HPDE6-E6E7 (cell line): ENCODE results near the gene NKD2.
"Not testable (repeated sequence)": the region's sequence is repeated elsewhere in the genome, so short reads cannot be mapped to it uniquely, and the experiment has no call there.

Source experiments
- DNase-seq: peaks from one replicate; pipeline ENCODE4 v3.0.0; 2011; ENCODE audit warnings: missing footprints; ENCODE audit errors: extremely low spot score

NKD2 gene

DNA sequence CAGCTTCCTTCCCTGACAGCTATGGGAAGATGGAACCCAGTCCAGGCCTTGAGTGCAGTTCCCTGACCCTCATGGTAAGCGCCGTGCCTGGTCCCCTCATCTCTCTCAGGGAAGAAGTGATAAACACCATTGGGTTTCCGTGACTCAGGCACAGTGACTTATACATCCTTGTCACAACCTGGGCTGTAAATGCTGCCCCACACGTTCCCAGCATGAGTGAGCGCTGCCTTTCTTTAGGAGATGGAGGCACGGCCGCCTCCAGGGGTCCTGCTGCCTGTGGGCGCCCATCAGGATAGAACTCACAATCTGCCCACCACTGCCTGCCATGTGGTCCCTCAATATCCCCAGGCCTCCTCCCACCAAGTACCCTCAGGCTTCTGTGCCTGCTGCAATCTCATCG is 8.3 kb upstream of the NKD2 start:
- DNase-seq = no peak

DNA sequence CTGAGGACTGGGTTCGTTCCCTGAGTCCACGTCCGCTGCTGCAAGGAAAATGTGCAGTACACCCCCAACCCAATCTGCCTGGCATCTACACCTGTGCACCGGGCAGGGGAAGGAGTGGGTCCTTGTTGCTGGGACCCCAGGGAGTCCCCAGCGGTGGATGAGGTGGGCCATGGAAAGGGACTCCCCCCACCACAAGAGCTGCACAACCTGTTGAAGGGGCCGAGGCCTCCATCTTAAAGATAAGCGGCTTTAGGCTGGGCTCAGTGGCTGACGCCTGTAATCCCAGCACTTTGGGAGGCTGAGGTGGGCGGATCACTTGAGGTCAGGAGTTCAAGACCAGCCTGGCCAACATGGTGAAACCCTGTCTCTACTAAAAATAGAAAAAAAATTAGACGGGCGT is 7.8 kb upstream of the NKD2 start:
- not testable (repeated sequence) for DNase-seq

GRCh38 chr5:1001406-1002270 is 7.0 kb upstream of the NKD2 start:
- DNase-seq = no peak

DNA sequence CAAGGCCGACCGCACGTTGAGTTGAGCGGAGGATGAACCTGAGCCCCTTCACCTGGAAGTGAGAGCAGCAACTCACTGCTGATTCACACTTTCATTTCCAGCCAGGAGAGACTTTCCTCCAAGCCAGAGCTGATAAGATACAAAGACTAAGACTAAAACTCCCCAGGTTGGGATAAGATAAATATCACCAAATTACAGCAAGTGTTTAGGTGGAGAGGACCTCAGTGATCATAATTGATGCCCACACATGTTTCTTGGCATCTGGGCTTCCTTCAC is 6.4 kb upstream of the NKD2 start:
- no peak for DNase-seq

DNA sequence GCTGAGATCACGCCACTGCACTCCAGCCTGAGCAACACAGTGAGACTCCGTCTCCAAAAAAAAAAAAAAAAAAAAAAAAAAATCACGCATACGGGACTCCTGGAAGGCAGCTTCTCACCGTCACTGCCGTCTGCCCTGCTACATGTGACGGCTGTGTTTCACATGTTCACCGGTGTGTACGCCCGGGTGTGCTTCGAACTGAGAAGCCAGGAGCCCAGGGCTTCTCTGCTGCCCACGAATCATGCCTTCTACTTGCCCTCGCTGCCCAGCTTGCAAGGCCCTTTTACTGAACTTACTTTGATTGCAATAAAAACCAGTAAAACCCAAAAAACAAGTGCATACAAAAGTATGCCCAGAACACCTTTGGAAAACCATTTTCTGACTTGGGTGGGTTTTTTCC is 5.8 kb upstream of the NKD2 start:
- no peak for DNase-seq

DNA sequence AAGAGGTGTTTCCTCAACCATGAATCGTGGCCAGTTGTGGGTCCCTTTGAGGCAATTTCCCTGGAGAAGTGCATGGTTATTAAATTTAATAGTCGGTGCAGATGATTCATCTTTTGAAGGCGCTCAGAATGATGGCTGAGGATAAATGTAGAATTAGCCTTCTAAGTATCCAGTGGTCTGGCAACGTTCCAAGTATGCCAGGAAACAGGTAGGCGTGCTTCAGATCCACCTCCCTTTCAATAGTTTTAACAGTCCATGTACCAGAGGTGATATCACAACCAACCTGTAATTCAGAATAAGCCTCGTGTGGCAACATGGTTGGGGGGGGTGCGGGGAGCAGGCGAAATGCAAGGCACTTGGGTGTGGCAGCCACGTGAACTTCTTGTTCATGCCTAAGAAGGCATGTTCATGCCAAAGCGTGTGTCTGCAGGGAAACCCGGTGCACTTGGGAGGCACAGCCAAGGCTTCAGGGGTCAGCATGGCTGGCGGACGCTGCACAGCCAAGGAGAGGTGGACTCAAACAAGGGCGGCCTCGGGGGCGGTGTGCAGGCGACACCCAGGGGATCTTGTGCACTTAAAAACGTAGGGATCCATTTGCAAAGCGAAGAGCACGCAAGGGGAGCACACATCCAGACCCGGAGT is 5.2 kb upstream of the NKD2 start:
- peak; percentile 71 for DNase-seq

DNA sequence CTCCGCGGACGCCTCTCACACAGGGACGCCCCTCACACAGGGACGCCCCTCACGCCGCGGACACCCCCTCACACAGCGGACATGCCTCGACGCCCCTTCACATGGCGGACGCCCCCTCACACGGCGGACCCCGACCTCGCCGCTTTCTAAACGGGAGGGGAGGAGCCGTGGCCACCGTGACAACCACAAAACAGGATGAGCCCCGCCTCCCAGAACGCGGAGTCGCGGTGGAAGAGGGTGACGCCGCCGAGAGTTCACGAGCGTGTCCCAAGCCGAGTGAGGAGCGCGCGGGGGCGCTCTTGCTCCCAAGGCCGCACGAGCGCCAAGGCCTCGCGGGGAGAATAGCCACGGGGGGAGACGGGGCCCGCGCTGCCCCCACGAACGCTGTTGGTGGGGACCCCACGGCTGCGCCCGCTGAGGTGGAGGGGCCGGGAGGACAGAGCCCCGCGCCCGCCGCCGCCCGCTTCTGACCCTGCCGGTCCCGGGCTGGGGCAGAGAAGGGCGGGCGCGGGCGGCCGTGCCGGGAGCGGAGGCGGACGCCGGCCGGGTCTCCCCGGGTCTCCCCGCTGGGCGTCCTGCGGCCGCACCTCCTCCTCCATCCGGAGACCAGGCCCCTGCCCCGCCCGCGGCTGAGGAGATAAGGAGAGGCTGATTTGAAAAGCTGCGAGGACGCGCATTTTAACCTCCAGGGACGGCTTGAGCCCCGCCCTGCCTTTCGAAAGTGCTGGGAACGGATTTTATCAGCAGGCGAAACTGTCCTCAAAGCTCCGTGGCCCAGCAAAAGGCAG is 3.9 kb upstream of the NKD2 start:
- no peak for DNase-seq

- no peak for DNase-seq
Measured at GRCh38 chr5:1005249-1005851, 3.3 kb upstream of the NKD2 start.

DNA sequence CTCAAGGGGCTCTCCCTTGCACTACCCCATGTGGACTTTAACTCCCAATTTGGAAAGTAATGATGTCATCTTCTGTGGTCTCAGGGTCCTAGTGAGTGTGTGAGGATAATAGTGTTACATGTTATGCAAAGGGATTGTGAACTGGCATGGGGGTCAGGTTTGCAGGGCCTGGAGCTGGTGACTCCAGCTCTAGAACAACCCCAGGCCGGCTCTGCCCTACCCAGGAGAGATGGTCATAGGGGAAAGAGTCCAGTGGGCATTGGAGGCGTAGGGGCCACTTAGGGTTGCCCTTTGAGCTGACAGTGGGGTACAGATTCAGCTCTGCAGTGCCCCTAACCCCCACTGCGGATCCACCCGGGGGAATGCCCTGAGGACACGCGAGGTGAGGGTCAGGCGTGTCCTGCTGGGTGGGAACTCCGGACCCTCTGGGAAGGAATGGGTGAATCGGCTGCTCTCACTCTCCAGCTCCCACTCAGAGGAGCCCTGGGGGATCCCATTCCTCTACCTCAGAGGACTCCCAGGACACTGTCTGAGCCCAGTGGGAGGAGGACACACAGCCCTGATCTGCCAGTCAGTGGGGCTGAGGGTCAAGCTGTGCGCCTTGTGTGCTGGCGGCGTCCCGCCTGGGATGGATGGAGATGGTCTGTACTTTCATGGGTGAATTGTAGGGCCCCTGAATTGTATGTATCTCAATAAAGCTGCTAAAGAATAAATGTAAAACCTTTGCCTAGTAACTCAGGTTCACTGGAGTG is 2.5 kb upstream of the NKD2 start:
- no peak for DNase-seq

DNA sequence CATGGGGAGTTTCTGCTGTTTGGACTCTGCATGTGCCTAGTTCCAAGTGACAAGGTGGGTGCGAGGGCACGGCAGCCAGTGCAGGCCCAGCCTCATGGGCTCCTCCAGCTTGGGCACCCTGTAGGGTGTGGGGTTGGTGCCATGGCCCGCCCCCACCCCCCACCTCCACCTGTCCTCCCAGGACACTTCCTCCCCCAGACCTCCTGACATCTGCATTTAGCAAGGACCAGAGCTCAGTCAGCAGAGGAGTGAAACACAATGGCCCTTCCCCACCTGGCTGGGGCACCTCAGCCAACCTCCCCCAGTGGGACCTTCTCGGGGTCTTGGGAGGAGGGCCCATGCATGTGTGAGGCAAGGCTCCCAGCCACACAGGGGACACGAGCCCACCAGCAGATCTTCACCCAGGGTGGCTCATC is 1.9 kb upstream of the NKD2 start:
- no peak for DNase-seq

- no peak for DNase-seq
Measured at GRCh38 chr5:1007221-1007680, 1.4 kb upstream of the NKD2 start.

GRCh38 chr5:1007681-1008450 is 736 bp upstream of the NKD2 start:
- no peak for DNase-seq

- no peak for DNase-seq
Measured at GRCh38 chr5:1009359-1010180, 968 bp downstream of the NKD2 start.

GRCh38 chr5:1010181-1010510 is 1.5 kb downstream of the NKD2 start:
- DNase-seq = no peak

DNA sequence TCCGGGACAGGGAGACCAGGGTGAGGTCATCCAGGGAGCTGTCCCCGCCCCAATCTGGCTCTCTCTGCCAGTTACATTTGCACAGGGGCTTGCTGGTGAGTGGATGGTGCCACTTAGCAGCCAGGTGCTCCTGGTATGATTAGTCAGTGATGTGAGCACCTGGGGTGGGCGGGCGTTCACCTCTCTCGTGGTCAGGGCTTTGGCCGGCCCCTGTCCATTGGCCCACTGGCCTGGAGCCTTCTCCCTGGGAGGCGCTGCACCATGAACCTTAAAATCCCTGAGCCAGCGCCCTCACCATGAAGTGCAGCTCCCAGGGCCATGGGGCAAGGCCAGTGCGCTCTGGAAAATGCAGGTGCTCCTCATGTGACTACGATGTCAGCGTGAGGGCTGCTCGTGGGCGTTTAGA is 2.0 kb downstream of the NKD2 start:
- DNase-seq = no peak

DNA sequence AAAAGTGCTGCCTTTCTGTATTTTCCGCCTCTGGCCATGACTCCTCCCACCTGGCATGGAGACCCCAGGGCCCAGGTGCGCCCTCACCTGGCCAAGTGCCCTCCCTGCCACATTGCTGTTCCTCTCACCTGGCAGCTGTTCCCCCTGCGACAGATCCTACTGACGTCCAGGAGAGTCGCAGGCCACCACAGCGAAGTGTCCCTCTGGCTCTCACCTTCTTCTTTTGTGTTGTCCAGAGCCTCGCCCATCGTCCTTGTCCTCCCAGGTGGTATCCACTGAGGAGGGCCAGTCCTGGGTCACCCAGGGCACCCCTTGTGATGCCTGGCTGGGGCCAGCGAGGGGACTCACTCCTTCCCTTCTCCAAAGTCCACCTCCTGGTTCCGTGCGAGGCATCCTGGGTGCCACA is 2.6 kb downstream of the NKD2 start:
- peak; percentile 62 for DNase-seq

DNA sequence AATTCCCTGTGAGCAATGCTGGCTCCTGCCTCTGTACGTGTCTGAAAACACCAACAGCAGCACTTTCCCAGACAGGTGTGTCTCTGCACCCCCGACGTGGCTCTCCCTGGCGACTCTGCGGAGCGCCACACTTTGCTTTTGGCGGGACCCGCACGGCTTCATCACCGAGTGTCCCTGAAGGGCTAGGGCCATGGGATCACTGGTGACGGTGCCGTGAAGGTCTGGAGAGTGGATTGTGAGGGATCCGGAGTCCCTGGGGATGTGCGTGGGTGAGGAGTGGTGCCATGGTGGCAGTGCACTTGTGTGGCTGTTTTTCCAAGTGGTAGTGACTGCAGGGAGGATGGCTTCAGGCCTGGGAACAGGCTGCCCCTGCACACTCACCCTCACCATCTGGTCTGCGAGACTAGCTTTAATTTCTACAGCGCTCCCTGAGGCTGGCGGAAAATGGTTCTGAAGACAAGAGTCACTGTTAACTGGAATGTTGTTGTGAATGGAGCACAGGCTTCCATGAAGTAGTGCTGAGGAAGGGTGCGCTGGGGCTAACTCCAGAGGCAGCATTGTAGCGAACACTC is 3.2 kb downstream of the NKD2 start:
- DNase-seq = no peak

DNA sequence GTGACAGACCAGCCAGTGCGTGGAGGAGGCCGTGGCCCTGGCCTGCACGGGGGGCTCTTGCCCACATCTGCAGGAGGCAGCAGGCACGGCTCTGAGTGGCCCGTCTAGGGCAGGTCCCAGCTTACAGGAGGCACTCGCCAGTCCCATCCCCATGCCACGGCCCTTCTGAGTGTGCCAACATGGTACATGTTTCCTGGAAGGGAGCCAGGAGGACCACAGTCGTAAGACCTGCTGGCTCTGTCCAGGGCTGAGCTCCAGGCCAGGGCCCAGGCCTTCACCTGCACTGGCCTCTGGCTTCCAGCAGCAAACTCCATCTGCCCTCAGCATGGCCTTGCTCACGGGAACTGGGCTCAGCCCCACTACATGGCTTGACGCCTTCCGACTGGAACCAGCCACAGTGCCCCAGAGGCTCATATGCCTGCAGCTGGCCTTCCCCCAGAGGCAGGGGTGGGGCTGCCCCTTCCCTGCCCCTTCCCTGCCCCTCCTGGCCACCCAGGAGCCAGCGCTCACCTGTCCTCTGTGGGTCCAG is 3.8 kb downstream of the NKD2 start:
- no peak for DNase-seq

GRCh38 chr5:1012900-1013237 is 4.3 kb downstream of the NKD2 start:
- no peak for DNase-seq
